Choroid plexus epithelial cell (primary cell): ENCODE measurements around the gene TMEM156.

Experiments
- DNase-seq: peaks from one replicate; pipeline ENCODE4 v3.0.0-alpha.2; 2010; ENCODE audit warnings: low read depth
- H3K4me3 ChIP-seq: 2 replicates; pipeline ENCODE4 v1.5.1; 2011; ENCODE audit warnings: low read depth, mild to moderate bottlenecking, control low read depth, low read length, moderate library complexity
- CTCF ChIP-seq: conservative IDR thresholded peaks from 2 replicates; pipeline ENCODE4 v1.5.1; 2011; ENCODE audit warnings: low read depth, mild to moderate bottlenecking, control low read depth, inconsistent platforms, low read length, moderate library complexity

Gene TMEM156

GRCh38 chr4:38919494-38919893, 112.7 kb downstream of the TMEM156 start:
- H3K4me3 ChIP-seq: no peak overlapping the region
- no peak for TF ChIP-seq CTCF
- DNase-seq: no peak

GRCh38 chr4:38917481-38918025, 114.7 kb downstream of the TMEM156 start:
- no peak overlapping the region for H3K4me3 ChIP-seq
- DNase-seq: no peak
- no peak for TF ChIP-seq CTCF
